PC-3 (cell line): ENCODE results near the gene ADD1. TPM values are rescaled to one million over a fixed set of nuclear protein-coding genes. Genes with fewer than 3 reads are reported as not detected.
"Not testable (repeated sequence)": the region's sequence is repeated elsewhere in the genome, so short reads cannot be mapped to it uniquely, and the experiment has no call there.

Source experiments
- ATAC-seq: fragments of 200-7000 bp; cut with Tn5 transposase; 2 replicates; pipeline ENCODE4 v1.9.1; 2020; ENCODE audit warnings: mild to moderate bottlenecking, moderate library complexity
- BruUV-seq: library from RNA; stranded (reverse); fragments of 400-500 nt; replicated peaks from 2 replicates; lab custom pipeline; 2021; lab: Mats Ljungman, UMichigan
- CTCF ChIA-PET: fragments of 300-600 bp; sonication (Branson Sonifier 250); formaldehyde crosslinking; loops from one replicate; lab custom pipeline; 2022; ENCODE audit warnings: antibody characterized with exemption; lab: Charles Lee
- POLR2A ChIA-PET: fragments of 300-600 bp; sonication (Branson Sonifier 250); formaldehyde crosslinking; loops from one replicate; lab custom pipeline; 2022; ENCODE audit warnings: antibody characterized with exemption; ENCODE audit not compliant: unreplicated experiment; lab: Charles Lee
- DNase-seq: peaks from one replicate; pipeline ENCODE4 v3.0.0-alpha.2; 2015
- H2AFZ ChIP-seq: fragments of 300-600 bp; sonication (generic); 2 replicates; pipeline ENCODE4 v1.6.0; 2016; ENCODE audit warnings: antibody characterized with exemption, low read length
- H3F3A ChIP-seq: fragments of 300-600 bp; sonication (generic); one replicate; pipeline ENCODE4 v1.6.0; 2017; ENCODE audit warnings: antibody characterized with exemption, low read length, control low read depth, mild to moderate bottlenecking; ENCODE audit not compliant: unreplicated experiment
- H3K27ac ChIP-seq: fragments of 300-600 bp; sonication (generic); 2 replicates; pipeline ENCODE4 v1.5.1; 2016; ENCODE audit warnings: mild to moderate bottlenecking, low read length
- H3K27me3 ChIP-seq: fragments of 300-600 bp; sonication (generic); 2 replicates; pipeline ENCODE4 v1.6.1; 2016; ENCODE audit warnings: low read length, mixed read lengths
- H3K36me3 ChIP-seq: fragments of 300-600 bp; sonication (generic); 2 replicates; pipeline ENCODE4 v1.6.1; 2016; ENCODE audit warnings: low read depth, mixed run types, low read length, mixed read lengths
- H3K4me1 ChIP-seq: fragments of 300-600 bp; sonication (generic); 2 replicates; pipeline ENCODE4 v1.5.1; 2016; ENCODE audit warnings: low read length; ENCODE audit not compliant: insufficient read depth
- H3K4me2 ChIP-seq: fragments of 300-600 bp; sonication (generic); 2 replicates; pipeline ENCODE4 v1.6.0; 2016; ENCODE audit warnings: low read length
- H3K4me3 ChIP-seq: fragments of 300-600 bp; sonication (generic); 2 replicates; pipeline ENCODE4 v1.5.1; 2016; ENCODE audit warnings: mild to moderate bottlenecking, low read length, mixed read lengths
- H3K79me2 ChIP-seq: fragments of 300-600 bp; sonication (generic); 2 replicates; pipeline ENCODE4 v1.6.1; 2017; ENCODE audit warnings: low read length, mixed read lengths
- H3K9ac ChIP-seq: fragments of 300-600 bp; sonication (generic); 2 replicates; pipeline ENCODE4 v1.6.0; 2016; ENCODE audit warnings: mild to moderate bottlenecking, low read length
- H3K9me2 ChIP-seq: fragments of 300-600 bp; sonication (generic); replicated peaks from 2 replicates; pipeline ENCODE4 v1.6.1; 2016; ENCODE audit warnings: mixed run types, low read length, mixed read lengths
- H3K9me3 ChIP-seq: fragments of 300-600 bp; sonication (generic); 2 replicates; pipeline ENCODE4 v1.6.1; 2016; ENCODE audit warnings: low read length, mixed read lengths
- H4K20me1 ChIP-seq: fragments of 300-600 bp; sonication (generic); 2 replicates; pipeline ENCODE4 v1.6.1; 2016; ENCODE audit warnings: low read length, mixed read lengths
- EZH2 ChIP-seq: fragments of 300-600 bp; sonication (generic); IDR thresholded peaks from one replicate; pipeline ENCODE4 v1.6.1; 2017; ENCODE audit warnings: antibody characterized with exemption, mild to moderate bottlenecking, low read length; ENCODE audit not compliant: unreplicated experiment
- EZH2phosphoT487 ChIP-seq: fragments of 300-600 bp; sonication (generic); IDR thresholded peaks from 2 replicates; pipeline ENCODE4 v1.6.1; 2018; ENCODE audit warnings: mild to moderate bottlenecking, antibody characterized with exemption, low read length, borderline replicate concordance
- intact Hi-C: fragments of 100-400 bp; cut with micrococcal nuclease; formaldehyde crosslinking; loops from 2 replicates; pipeline ENCODE4 v1.9.0; 2023
- total RNA-seq: library from RNA; depleted of rRNA; stranded (reverse); fragments of >200 nt; gene quantifications from 2 replicates; pipeline ENCODE4 v1.2.3, GENCODE V29; 2014
- TF ChIP-seq, protein P1 (sequence below): fragments of 300-600 bp; sonication (generic); conservative IDR thresholded peaks from 2 replicates; pipeline ENCODE4 v1.5.1; 2017; ENCODE audit warnings: antibody characterized with exemption, low read depth, mild to moderate bottlenecking, low read length

Gene ADD1
- total RNA-seq, 1 experiment from 2014 or later, result 118 TPM

DNA sequence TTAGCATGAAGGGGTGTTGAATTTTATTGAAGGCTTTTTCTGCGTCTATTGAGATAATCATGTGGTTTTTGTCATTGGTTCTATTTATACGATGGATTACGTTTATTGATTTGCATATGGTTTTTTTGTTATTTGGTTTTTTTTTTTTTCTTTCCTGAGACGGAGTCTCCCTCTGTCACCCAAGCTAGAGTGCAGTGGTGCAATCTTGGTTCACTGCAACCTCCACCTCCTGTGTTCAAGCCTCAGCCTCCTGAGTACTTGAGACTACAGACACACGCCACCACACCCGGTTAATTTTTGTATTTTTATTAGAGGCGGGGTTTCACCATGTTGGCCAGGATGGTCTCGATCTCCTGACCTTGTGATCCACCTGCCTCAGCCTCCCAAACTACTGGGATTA, 75.1 kb downstream of the ADD1 start:
- H2AFZ ChIP-seq, H3K4me3 ChIP-seq, H3F3A ChIP-seq, H3K4me2 ChIP-seq, H3K36me3 ChIP-seq, DNase-seq, CTCF ChIA-PET, intact Hi-C loops, H4K20me1 ChIP-seq, H3K27me3 ChIP-seq, ATAC-seq, H3K9ac ChIP-seq, H3K9me2 ChIP-seq, H3K27ac ChIP-seq, POLR2A ChIA-PET, BruUV-seq, H3K4me1 ChIP-seq, H3K79me2 ChIP-seq, H3K9me3 ChIP-seq: not testable (repeated sequence)

GRCh38 chr4:2922453-2923101, 78.9 kb downstream of the ADD1 start:
- H3K27me3 ChIP-seq, DNase-seq, ATAC-seq, intact Hi-C loops, CTCF ChIA-PET, H3K27ac ChIP-seq, H4K20me1 ChIP-seq, BruUV-seq, H3F3A ChIP-seq, POLR2A ChIA-PET, H3K9me3 ChIP-seq, H3K4me2 ChIP-seq, H3K9ac ChIP-seq, H3K4me3 ChIP-seq, H3K36me3 ChIP-seq, H3K4me1 ChIP-seq, H3K9me2 ChIP-seq, H2AFZ ChIP-seq, H3K79me2 ChIP-seq: not testable (repeated sequence)

GRCh38 chr4:2923141-2923551, 79.5 kb downstream of the ADD1 start:
- DNase-seq (no peak), ATAC-seq (no peak)
- Histone ChIP-seq H3K79me2 (no peaks in the 10 kb centered on the region), H3K9me2 (no peaks in the 10 kb centered on the region), H2AFZ (no peak overlapping the region), H3K4me2 (no peak overlapping the region), H3K27ac (no peak overlapping the region), H3K4me1 (no peaks in the 10 kb centered on the region), H3K36me3 (no peaks in the 10 kb centered on the region), H3F3A (no peaks in the 10 kb centered on the region), H3K9me3 (no peaks in the 10 kb centered on the region), H4K20me1 (no peaks in the 10 kb centered on the region), H3K4me3 (no peak overlapping the region), H3K27me3 (no peaks in the 10 kb centered on the region), H3K9ac (no peak overlapping the region)
- POLR2A ChIA-PET, result no interaction called here
- intact Hi-C loops, result no loop called here
- no TSS peak for BruUV-seq
- no peak for TF ChIP-seq EZH2
- no peak for TF ChIP-seq EZH2phosphoT487
- CTCF ChIA-PET, result no interaction called here

GRCh38 chr4:2923668-2924173, 80.1 kb downstream of the ADD1 start:
- ATAC-seq, result no peak

More at GRCh38 chr4:2923668-2924173, 80.1 kb downstream of the ADD1 start:
- H3K9ac ChIP-seq, result no peak overlapping the region
- H3K4me3 ChIP-seq, result no peak overlapping the region
- no peaks in the 10 kb centered on the region for H3K79me2 ChIP-seq
- TF ChIP-seq, protein P1, sequence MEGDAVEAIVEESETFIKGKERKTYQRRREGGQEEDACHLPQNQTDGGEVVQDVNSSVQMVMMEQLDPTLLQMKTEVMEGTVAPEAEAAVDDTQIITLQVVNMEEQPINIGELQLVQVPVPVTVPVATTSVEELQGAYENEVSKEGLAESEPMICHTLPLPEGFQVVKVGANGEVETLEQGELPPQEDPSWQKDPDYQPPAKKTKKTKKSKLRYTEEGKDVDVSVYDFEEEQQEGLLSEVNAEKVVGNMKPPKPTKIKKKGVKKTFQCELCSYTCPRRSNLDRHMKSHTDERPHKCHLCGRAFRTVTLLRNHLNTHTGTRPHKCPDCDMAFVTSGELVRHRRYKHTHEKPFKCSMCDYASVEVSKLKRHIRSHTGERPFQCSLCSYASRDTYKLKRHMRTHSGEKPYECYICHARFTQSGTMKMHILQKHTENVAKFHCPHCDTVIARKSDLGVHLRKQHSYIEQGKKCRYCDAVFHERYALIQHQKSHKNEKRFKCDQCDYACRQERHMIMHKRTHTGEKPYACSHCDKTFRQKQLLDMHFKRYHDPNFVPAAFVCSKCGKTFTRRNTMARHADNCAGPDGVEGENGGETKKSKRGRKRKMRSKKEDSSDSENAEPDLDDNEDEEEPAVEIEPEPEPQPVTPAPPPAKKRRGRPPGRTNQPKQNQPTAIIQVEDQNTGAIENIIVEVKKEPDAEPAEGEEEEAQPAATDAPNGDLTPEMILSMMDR, result no peak
- TF ChIP-seq EZH2phosphoT487 (no peak), EZH2 (no peak)
- DNase-seq, result no peak
- intact Hi-C loops, result no loop called here
- no peak overlapping the region for H3K4me2 ChIP-seq
- BruUV-seq, result no TSS peak
- CTCF ChIA-PET, result no interaction called here
- H3F3A ChIP-seq, result no peaks in the 10 kb centered on the region
- H4K20me1 ChIP-seq, result no peaks in the 10 kb centered on the region
- no peaks in the 10 kb centered on the region for H3K9me2 ChIP-seq
- H2AFZ ChIP-seq, result no peak overlapping the region
- H3K27ac ChIP-seq, result no peak overlapping the region
- no peaks in the 10 kb centered on the region for H3K4me1 ChIP-seq
- no peaks in the 10 kb centered on the region for H3K9me3 ChIP-seq
- POLR2A ChIA-PET, result no interaction called here
- H3K27me3 ChIP-seq, result no peaks in the 10 kb centered on the region
- H3K36me3 ChIP-seq, result no peaks in the 10 kb centered on the region
